Activated CD8-positive, alpha-beta memory T cell treated with anti-CD3 and anti-CD28 coated beads for 36 hours (primary cell): ENCODE data around the gene AGBL4. TPM values are rescaled to one million over a fixed set of nuclear protein-coding genes. Genes with fewer than 3 reads are reported as not detected.

ENCODE experiments used
- CTCF ChIA-PET: fragments of 350-600 bp; sonication (Branson Sonifier 250); formaldehyde crosslinking; loops from one replicate; lab custom pipeline; 2021; ENCODE audit warnings: antibody characterized with exemption; lab: Charles Lee
- POLR2A ChIA-PET: fragments of 350-600 bp; sonication (Branson Sonifier 250); formaldehyde crosslinking; loops from one replicate; lab custom pipeline; 2021; ENCODE audit warnings: antibody characterized with exemption; lab: Charles Lee
- total RNA-seq, 2 experiments: library from RNA; stranded (reverse); gene quantifications; one replicate each; pipeline ENCODE4 v1.2.3, GENCODE V29; 2021

AGBL4 gene
- total RNA-seq, 2 experiments from 2014 or later = not detected

GRCh38 chr1:48561444-48561843 lies 1462.3 kb downstream of the AGBL4 start:
- ChIA-PET CTCF (no interaction called here), POLR2A (no interaction called here)

DNA sequence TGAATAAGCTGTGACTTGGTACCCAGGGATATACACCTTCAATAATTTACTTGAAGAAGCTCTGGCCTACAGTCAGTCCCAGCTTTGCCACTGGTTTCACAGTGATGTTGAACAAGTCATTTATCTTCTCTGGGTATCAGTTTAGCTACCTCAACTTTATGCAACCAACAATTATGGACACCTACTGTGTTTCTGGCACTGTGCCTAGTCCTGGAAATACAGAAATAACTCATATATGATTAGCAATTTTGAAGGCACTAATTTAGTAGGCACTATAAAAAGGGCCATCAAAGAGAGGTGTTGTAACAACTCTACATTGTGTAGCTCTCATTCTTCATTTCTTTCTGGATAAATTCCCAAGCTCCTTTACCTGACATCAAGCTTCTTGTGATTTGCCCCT lies 1463.2 kb downstream of the AGBL4 start:
- POLR2A ChIA-PET = no interaction called here
- CTCF ChIA-PET = no interaction called here

DNA sequence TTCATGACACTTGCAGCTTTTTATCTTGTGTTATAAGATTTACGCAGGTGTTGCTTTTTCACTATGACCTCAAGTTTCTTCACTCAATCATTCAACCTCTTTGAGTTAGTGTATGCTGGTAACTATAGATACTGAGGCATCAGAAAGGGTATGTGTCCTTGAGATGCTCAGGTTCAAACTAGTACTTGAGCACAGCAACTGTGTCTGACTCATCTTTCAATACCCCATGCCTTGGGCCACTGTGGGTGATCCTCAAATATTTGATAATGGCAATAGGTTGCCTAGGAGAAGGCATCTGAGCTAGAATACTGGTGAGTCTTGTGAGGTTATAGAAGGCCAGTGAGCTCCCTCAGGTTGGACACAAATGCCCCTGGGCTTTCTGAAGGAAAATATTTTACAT lies 1463.6 kb downstream of the AGBL4 start:
- ChIA-PET CTCF (no interaction called here), POLR2A (no interaction called here)

DNA sequence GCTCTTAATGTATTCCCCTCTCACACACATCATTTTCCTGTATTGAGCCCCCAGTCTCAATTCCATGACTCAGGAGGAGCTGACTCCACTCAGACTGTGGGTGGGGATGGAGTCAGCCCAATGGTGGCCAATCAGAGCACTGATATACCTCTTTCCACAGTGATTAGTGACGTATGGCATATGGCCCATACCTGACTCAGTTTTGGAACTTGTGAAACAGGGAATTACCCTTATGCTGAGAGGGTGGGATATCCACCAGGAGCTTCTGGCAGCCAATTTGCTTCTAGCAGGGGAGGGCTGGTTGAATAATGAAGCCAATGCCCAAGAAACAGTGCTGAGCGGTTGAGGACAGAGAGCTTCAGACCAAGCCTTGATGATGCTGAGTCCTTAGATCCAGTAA lies 1465.4 kb downstream of the AGBL4 start:
- ChIA-PET CTCF (no interaction called here), POLR2A (no interaction called here)

- POLR2A ChIA-PET = no interaction called here
- CTCF ChIA-PET = no interaction called here
Measured at GRCh38 chr1:48556186-48556850, 1467.4 kb downstream of the AGBL4 start.

GRCh38 chr1:48555271-48555670 lies 1468.5 kb downstream of the AGBL4 start:
- ChIA-PET POLR2A (no interaction called here), CTCF (no interaction called here)

DNA sequence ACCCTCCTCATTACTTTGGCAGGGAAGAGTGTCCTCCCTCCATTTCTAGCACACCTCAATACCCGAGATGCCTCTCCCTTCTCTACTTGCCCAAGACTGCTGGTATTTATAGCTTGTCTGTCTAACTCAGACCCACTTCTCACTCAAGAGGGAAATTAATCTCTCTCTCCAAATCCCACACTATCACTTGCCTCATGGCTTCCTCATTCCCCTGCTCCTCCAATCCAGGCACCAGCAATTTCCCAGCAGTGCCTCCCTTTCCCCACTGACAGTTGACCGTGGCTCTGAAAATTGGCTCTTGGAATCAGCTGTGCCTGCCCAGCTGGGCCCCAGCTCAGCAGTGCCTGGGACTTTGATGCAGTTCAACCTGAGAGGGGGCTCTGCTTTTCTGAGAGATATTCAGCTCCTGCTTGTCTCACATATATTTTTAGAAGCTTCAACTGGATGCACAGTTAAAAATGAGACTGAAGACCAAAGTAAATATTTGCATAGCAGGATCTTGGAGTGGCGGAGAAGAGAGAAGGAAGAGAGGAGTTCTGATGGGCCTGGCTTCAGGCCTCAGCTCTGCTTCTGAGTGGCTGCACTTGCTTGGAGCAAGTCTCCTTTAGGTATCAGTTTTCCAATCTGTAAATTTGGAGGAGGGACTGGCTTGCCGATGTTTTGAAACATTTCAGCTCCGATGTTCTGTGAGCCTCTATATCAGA lies 1470.7 kb downstream of the AGBL4 start:
- CTCF ChIA-PET = no interaction called here

GRCh38 chr1:48552420-48552819 lies 1471.3 kb downstream of the AGBL4 start:
- ChIA-PET CTCF (no interaction called here), POLR2A (no interaction called here)

More for the DNA sequence above, 1470.7 kb downstream of the AGBL4 start:
- POLR2A ChIA-PET = no interaction called here

DNA sequence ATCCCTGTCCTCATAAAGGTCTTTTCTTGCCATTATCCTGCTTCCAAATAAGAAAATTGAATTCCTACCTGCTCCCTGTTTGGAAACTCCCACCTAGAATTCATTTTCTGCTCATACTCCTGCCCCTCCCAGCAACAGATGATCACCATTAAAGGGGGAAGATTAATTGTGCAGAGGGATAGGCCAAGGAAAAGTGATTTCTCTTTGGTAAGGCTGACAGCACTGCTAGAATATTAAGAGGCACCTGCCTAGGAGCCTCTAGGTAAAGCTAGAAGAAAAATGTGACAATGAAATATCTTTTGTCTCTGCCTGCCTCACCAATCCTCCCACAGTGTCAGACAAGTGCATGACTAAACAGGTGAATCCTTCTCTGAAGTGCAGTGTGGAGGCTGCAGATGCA lies 1474.8 kb downstream of the AGBL4 start:
- ChIA-PET CTCF (no interaction called here), POLR2A (no interaction called here)

GRCh38 chr1:48547561-48548220 lies 1476.1 kb downstream of the AGBL4 start:
- CTCF ChIA-PET = no interaction called here
- POLR2A ChIA-PET = no interaction called here

DNA sequence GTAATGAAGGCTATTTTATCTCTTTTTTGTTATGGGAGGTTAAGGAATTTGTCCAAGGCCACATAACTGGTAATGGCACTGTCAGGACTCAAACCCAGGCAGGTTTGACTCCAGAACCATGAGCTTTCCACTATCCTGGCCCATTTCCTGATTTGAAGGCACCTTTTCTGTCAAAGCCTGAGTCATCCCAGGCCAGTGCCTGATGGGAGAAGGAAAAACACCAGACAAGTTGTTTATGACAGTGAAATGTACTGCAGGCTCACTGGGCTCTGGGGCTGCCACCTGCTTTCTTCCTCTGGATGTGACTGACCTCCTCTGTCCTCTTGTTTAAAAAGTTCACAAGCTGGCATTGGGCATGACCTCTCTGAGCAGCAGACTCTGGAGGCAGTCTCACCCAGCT lies 1479.9 kb downstream of the AGBL4 start:
- POLR2A ChIA-PET = no interaction called here
- CTCF ChIA-PET = no interaction called here

DNA sequence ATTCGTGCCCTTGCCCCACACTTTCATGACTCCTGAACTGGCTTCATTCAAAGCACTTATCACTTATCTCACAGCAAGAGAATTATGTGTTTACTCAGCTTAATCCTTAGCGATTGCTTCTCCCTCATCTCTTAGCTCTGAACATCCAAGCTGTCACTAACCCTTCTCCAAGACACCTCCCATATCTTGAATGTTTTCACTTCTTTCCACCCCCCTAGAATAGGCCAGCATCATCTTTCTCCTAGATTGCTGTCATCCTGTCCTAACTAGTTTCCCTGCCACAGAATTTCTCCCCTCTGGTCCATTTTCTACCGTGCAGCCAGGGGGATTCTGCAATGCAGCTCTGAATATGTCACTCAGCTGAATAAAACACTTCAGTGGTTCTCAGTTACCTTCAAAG lies 1483.2 kb downstream of the AGBL4 start:
- ChIA-PET CTCF (interaction anchor here (0.6 kb wide), 1 partner anchor 81 kb away, joined by 3 read pairs; no protein-coding TSS in a partner anchor), POLR2A (no interaction called here)

GRCh38 chr1:48536477-48536876 lies 1487.3 kb downstream of the AGBL4 start:
- ChIA-PET CTCF (no interaction called here), POLR2A (no interaction called here)

- POLR2A ChIA-PET = no interaction called here
- CTCF ChIA-PET = no interaction called here
Measured at GRCh38 chr1:48532976-48533375, 1490.8 kb downstream of the AGBL4 start.

GRCh38 chr1:48530727-48531351 lies 1492.9 kb downstream of the AGBL4 start:
- ChIA-PET CTCF (no interaction called here), POLR2A (no interaction called here)

GRCh38 chr1:48527051-48527450 lies 1496.7 kb downstream of the AGBL4 start:
- CTCF ChIA-PET = interaction anchor here (0.7 kb wide), 1 partner anchor 38 kb away, joined by 3 read pairs; no protein-coding TSS in a partner anchor
- POLR2A ChIA-PET = no interaction called here

DNA sequence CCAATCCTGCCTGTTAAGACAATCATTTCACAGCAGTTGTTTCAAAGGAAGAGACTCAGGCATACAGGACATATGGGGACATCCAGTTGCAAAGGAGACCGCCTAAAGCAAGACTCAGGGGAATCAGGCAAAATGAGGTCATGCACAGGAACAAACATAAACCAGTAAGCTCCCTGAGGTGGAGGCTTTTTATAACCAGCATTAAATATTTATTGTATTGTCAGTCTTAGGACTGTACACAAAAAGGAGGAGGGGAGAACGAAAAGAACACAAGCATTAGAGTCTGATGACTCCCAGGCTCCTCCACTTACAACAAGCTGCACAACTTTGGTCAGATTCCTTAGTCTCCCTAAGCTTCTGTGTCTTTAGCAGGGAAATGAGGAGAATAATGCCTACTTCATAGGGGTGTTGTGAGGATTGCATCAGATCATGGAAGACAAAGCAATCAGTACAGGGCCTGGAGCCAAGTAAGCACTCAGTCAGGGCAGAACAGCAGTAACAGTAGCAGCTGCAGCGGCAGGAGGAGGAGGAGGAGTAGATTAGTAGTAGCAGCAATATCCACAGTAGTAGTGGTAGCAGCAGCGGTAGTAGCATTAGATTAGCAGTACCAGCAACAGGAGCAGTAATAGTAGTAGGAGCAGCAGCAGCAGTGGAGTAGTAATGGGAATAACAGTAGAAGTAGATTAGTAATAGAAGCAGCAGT lies 1497.6 kb downstream of the AGBL4 start:
- POLR2A ChIA-PET = no interaction called here
- CTCF ChIA-PET = no interaction called here

- ChIA-PET POLR2A (no interaction called here), CTCF (no interaction called here)
Measured at GRCh38 chr1:48524892-48525467, 1498.8 kb downstream of the AGBL4 start.

DNA sequence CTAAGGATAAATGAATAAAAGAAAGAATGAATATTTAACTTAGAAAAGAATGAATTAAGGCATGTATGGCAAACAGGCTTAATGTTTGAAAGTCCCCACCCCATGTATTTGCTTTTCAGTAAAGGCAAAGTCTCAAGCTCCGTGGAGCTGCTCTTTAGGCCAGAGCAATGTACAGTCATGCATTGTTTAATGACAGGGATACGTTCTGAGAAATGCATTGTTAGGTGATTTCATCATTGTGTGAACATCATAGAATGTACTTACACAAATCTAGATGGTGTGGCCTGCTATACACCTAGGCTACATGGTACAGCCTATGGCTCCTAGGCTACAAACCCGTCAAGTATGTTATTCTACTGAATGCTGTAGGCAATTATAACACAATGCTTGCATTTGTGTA lies 1500.2 kb downstream of the AGBL4 start:
- ChIA-PET POLR2A (no interaction called here), CTCF (no interaction called here)
